GM19238 (cell line): ENCODE results near the gene PI4KA.
A peak's percentile ranks its signal among the peaks of the same experiment; 100 is the strongest.
"Not testable (repeated sequence)": the region's sequence is repeated elsewhere in the genome, so short reads cannot be mapped to it uniquely, and the experiment has no call there.

Experiments used
- DNase-seq: peaks from one replicate; pipeline ENCODE4 v3.0.0; 2011; ENCODE audit warnings: low spot score; ENCODE audit not compliant: insufficient read length

PI4KA gene

GRCh38 chr22:20697481-20698113 lies 161.0 kb downstream of the PI4KA start:
- peak; percentile 39 for DNase-seq

DNA sequence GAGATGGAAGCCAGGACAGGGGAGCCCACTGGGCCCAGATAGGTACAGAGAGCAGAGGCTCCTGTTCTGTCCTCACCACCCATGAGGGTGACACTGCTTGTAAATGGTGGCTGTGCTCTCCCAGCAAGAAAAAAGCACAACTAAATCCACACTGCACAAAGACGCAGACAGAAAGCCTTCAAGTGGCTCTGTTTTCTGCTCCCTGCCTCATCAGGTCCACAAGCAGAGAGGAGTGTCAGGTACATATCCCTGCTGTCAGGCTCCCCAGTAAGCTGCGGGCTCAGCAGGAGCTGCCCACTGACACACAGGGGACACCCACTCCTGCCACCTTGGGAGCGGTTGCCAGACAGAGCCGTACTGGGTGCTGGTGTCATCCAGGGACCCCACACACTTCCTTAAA lies 162.6 kb downstream of the PI4KA start:
- not testable (repeated sequence) for DNase-seq

- not testable (repeated sequence) for DNase-seq
Observed at GRCh38 chr22:20695205-20695604, 163.4 kb downstream of the PI4KA start.

- not testable (repeated sequence) for DNase-seq
Observed at GRCh38 chr22:20694256-20694655, 164.4 kb downstream of the PI4KA start.

- not testable (repeated sequence) for DNase-seq
Observed at GRCh38 chr22:20692926-20693325, 165.7 kb downstream of the PI4KA start.

DNA sequence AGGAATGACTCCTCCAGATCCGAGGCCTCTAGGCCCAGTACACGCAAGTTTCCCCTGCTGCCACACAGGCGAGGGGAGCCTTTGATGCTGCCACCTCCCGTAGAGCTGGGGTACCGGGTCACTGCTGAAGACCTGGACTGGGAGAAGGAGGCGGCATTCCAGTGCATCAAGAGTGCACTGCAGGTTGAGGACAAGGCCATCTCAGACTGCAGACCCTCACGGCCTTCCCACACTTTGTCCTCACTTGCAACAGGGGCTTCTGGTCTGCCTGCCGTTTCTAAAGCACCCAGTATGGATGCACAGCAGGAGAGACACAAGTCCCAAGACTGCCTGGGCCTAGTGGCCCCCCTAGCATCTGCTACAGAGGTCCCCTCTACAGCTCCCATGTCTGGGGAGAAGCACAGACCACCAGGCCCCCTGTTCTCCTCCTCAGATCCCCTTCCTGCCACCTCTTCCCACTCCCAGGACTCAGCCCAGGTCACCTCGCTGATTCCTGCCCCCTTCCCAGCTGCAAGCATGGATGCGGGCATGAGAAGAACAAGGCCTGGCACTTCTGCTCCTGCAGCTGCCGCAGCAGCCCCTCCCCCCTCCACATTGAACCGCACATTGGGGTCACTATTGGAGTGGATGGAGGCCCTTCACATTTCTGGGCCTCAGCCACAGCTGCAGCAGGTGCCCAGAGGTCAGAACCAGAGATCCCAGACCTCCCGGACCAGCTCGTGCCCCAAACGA lies 167.9 kb downstream of the PI4KA start:
- not testable (repeated sequence) for DNase-seq

DNA sequence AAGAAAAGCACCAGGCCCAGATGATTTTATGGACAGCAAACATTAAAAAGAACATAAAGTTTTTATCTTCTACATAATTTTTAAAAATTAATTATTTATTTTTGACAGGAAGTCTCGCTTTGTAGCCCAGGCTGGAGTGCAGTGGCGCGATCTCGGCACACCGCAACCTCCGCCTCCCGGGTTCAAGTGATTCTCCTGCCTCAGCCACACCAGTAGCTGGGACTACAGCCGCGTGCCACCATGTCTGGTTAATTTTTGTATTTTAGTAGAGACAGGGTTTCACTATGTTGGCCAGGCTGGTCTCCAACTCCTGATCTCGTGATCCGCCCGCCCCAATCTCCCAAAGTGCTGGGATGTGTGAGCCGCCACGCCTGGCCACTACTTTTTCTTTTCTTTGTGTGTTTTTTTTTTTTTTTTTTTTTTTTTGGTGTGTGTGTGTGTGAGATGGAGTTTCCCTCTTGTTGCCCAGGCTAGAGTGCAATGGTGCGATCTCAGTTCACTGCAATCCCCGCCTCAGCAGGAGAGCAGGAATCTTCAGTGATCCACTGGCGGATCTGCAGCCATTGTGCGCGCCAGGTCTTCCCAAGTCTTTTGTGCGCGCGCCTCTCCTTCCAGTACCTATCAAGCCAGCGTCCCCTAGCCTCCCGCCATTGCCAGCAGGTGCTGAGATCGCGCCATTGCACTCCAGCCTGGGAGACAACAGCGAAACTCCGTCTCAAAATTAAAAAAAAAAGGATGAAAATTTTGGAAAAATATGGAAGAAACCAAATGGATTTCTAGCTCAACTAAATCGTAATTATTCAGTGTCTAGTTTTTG lies 171.0 kb downstream of the PI4KA start:
- DNase-seq: not testable (repeated sequence)

DNA sequence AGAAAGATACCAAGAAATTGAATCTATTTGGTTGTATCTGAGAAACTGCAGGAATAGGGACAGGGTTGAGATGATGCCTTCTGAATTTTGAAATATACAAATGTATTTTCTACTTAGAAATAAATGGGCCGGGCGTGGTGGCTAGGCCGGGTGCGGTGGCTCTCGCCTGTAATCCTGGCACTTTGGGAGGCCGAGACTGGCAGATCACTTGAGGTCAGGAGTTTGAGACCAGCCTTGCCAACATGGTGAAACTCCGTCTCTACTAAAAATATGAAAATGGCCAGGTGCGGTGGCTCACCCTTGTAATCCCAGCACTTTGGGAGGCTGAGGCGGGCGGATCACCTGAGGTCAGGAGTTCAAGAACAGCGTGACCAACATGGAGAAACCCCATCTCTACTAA lies 172.8 kb downstream of the PI4KA start:
- DNase-seq: not testable (repeated sequence)

DNA sequence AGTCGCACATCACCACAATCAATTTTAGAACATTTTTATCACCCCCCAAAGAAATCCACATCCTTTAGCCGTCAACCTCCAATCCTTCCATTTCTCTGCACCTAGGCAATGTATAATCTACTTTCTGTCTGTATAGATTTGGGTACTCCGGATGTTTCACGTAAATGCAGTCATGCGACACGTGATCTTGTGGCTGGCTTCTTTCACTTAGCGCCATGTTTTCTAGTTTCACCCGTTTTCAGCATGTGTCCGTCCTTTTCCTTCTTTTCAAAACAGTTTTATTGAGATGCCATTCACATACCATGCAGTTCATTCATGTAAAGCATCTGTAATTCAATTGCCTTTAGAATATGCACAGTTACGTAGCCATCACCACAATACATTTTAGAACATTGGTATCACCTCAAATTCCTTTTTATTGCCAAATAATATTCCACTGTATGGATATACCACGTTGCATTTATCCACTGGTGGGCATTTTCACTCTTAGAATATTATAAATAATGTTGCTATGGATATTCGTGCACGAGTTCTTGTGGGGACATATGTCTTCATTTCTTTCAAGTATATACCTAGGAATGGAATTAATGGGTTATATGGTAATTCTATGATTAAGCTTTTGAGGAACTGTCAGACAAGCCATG lies 179.7 kb downstream of the PI4KA start:
- not testable (repeated sequence) for DNase-seq

GRCh38 chr22:20677684-20678242 lies 180.8 kb downstream of the PI4KA start:
- DNase-seq: no peak

DNA sequence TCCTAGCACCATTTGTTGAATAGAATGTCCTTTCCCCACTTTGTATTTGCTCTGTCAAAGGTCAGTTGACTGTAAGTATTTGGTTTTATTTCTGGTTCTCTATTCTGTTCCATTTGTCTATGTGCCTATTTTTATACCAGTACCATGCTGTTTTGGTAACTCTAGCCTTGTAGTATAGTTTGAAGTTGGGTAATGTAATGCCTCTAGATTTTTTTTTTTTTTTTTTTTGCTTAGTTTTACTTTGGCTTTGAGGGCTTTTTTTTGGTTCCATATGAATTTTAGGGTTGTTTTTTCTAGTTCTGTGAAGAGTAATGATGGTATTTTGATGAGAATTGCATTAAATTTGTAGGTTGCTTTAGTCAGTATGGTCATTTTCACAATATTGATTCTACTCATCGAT lies 183.0 kb downstream of the PI4KA start:
- DNase-seq: not testable (repeated sequence)

- DNase-seq: no peak
Observed at GRCh38 chr22:20674998-20675397, 183.6 kb downstream of the PI4KA start.

GRCh38 chr22:20673295-20674195 lies 185.1 kb downstream of the PI4KA start:
- no peak for DNase-seq

DNA sequence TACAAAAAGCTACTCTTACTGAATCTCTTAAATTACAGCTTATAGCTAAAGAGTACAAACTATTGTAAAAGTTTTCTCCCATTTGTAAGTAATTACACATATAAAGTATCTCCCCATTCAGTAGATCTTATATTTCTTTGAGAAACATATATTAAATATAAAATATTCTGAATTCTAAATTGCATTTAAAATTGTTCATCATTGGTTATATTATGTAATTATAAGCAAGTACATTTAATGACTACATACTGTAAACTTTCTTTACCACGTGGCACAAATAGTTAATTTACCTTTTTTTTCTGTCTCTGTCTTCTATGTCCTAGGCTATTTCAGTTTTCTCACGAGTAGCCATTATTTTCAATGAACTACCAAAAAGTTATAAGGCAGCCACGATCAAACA lies 185.9 kb downstream of the PI4KA start:
- no peak for DNase-seq

DNA sequence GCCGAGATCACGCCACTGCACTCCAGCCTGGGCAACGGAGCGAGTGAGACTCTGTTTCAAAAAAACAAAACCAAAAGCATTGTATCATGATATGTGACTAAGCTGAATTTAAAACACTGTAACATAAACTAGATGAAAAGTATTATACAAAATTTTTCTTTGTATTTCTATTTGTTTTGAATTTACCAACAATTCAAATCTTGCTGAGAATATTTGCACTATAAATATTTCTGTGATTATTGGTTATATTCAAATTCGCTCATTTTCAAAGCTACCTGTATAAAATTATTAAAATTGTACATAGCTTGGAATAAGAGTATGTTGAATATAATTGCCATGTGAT lies 186.6 kb downstream of the PI4KA start:
- DNase-seq: no peak

DNA sequence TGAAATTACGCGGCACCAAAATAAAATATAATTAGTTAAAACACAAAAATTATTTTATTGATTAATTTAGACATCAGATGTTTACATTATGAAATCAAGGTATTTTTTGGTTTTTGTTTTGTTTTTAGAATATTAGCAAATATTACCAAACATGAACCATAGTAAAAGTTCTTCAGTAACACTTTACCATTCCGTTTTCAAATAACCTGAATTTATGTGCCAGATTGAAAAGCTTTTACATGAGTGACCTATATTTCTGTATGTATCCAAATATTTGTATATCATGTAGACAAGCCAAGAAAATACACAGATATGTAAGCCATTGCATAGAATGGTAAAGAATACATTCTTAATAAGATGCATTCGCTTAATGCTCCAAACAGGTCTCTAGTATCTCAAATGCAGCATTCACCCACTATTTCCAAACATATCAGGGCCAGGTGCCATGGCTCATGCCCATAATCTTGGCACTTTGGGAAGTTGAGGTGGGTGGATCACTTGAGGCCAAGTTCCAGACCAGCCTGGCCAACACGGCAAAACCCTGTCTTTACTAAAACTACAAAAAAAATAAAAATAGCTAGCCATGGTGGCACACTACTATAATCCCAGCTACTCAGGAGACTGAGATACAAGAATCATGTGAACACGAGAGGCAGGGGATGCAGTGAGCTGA lies 187.1 kb downstream of the PI4KA start:
- DNase-seq: no peak

GRCh38 chr22:20670457-20671261 lies 188.0 kb downstream of the PI4KA start:
- not testable (repeated sequence) for DNase-seq

DNA sequence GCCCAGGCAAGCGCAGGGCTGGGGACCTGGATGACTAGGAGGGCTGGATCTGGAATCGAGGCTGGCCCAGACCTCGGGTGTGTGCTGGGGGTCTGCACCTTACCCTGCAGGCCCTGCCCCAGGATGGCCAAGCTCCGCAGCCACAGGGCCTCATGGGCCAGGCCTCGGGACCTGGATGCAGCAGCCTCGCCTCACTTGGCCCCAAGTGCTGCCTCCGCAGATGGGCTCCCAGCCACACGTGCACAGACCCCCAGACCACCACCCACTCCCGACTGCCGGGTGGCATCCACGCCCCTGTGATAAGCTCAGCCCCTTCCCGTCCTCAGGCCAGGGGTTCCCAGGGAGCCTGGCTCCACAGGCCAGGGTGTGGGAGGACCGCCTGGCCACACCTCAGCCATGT lies 188.7 kb downstream of the PI4KA start:
- not testable (repeated sequence) for DNase-seq

DNA sequence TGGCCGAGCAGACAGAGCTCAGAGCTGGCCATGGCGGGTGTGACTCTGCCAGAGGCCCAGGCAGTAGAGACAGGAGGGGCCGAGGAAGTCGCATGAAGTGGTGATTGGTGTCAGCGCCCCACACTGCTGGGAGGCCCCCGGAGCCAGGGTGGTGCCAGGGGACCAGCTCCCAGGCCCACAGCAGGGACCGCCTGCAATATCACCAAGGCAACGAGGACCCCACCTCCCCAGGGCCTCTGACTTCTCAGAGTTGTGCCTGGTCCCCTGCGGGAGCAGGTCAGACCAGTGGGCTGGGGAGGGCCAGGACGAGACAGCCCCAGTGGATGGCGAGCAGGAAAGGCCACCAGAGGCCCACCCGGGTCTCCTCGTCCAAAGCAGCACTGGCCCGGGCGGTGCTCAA lies 189.1 kb downstream of the PI4KA start:
- DNase-seq: not testable (repeated sequence)
